ENCODE measurements around the gene NEO1.

The NEO1 gene

DNA sequence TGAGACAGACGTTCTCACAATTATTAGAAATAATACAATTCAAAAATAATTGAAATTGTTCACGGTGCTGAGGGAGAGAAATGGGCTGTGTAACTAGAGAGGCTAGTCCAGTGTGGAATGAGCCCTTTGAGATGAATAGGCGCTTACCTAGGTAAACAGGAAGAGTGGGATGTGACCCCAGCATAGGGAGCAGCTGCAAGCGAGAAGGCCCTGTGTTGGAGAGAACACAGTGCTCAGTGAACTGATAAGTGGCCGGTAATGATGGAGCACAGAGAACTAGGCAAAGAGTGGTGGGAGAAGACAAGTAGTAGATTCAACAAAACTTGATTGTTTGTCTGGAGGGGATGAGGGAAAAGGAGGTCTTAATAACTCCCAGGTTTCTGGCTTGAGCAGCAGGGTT is 212.6 kb downstream of the NEO1 start:
- Histone ChIP-seq H3K79me2 (ENCODE audit: insufficient read depth, low read length) (no peaks in the 10 kb centered on the region), H3K36me3 (ENCODE audit: insufficient read depth, low read length) (no peaks in the 10 kb centered on the region), H3K27me3 (ENCODE audit: insufficient read depth, low read length, poor library complexity) (no peaks in the 10 kb centered on the region), H3K27ac (ENCODE audit: low read length) (no peak overlapping the region), H3K9ac (ENCODE audit: low read depth, low read length) (no peak overlapping the region), H3K4me1 (ENCODE audit: insufficient read depth, low read length) (no peaks in the 10 kb centered on the region), H3K9me3 (ENCODE audit: insufficient read depth, low read length, severe bottlenecking) (no peaks in the 10 kb centered on the region), H3K4me2 (ENCODE audit: insufficient read depth, low read length) (no peak overlapping the region), H4K20me1 (ENCODE audit: insufficient read depth, low read length) (no peaks in the 10 kb centered on the region), H3K4me3 (ENCODE audit: low read depth in 1 of 2, low read length in 2 of 2) (no peak overlapping the region), H2AFZ (ENCODE audit: low read depth, low read length) (no peak overlapping the region)
- no peak for ATAC-seq (ENCODE audit: insufficient read depth, low read depth)
- DNase-seq = no peak
- TF ChIP-seq EZH2 (IDR thresholded peaks at IDR 0.05; ENCODE audit: borderline replicate concordance, low read depth, low read length, severe bottlenecking) = no peak
- TF ChIP-seq, protein P1, sequence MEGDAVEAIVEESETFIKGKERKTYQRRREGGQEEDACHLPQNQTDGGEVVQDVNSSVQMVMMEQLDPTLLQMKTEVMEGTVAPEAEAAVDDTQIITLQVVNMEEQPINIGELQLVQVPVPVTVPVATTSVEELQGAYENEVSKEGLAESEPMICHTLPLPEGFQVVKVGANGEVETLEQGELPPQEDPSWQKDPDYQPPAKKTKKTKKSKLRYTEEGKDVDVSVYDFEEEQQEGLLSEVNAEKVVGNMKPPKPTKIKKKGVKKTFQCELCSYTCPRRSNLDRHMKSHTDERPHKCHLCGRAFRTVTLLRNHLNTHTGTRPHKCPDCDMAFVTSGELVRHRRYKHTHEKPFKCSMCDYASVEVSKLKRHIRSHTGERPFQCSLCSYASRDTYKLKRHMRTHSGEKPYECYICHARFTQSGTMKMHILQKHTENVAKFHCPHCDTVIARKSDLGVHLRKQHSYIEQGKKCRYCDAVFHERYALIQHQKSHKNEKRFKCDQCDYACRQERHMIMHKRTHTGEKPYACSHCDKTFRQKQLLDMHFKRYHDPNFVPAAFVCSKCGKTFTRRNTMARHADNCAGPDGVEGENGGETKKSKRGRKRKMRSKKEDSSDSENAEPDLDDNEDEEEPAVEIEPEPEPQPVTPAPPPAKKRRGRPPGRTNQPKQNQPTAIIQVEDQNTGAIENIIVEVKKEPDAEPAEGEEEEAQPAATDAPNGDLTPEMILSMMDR (IDR thresholded peaks at IDR 0.05; ENCODE audit: borderline replicate concordance, extremely low read depth, low read length, poor library complexity, severe bottlenecking) = no peak

DNA sequence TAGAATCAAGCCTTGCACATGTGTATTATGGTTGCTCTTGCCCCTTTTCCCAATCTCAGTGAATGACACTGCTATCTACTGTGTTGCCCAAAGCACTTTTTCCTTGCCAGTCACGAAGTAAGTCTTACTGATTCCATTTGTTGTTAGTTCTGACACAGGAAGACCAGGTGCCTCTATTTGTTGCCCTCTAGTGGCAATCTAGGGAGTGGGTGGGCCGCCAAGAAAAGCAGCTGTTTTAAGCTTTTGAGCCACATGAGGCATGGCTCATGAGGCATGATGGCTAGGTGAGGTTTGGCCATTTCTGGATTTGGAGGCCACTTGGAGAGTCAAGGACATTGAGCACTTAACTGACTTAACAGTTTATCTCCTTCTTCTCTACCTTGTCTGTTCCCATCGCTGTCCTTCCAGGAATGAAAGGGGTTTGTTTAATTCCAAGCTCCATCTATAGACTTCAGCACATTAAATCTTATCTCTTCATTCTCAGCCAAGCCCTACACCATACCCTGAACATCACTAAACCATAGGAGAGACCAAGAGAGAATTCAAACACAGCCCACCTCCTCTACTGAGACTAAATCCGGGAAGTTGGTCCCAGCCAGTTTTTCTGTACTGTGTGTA is 213.4 kb downstream of the NEO1 start:
- TF ChIP-seq, protein P1 (IDR thresholded peaks at IDR 0.05; ENCODE audit: borderline replicate concordance, extremely low read depth, low read length, poor library complexity, severe bottlenecking) = peak; percentile 81
- TF ChIP-seq EZH2 (IDR thresholded peaks at IDR 0.05; ENCODE audit: borderline replicate concordance, low read depth, low read length, severe bottlenecking) = no peak
- no peaks in the 10 kb centered on the region for H3K79me2 ChIP-seq (ENCODE audit: insufficient read depth, low read length)
- H3K36me3 ChIP-seq (ENCODE audit: insufficient read depth, low read length) = peaks cover 3% of the 10 kb centered on the region; the same call in 1 of the 2 replicates
- H3K4me2 ChIP-seq (ENCODE audit: insufficient read depth, low read length) = no peak overlapping the region
- H2AFZ ChIP-seq (ENCODE audit: low read depth, low read length) = no peak overlapping the region
- no peak overlapping the region for H3K9ac ChIP-seq (ENCODE audit: low read depth, low read length)
- no peaks in the 10 kb centered on the region for H3K4me1 ChIP-seq (ENCODE audit: insufficient read depth, low read length)
- no peaks in the 10 kb centered on the region for H3K9me3 ChIP-seq (ENCODE audit: insufficient read depth, low read length, severe bottlenecking)
- no peak overlapping the region for H3K27ac ChIP-seq (ENCODE audit: low read length)
- H3K27me3 ChIP-seq (ENCODE audit: insufficient read depth, low read length, poor library complexity) = no peaks in the 10 kb centered on the region
- no peak overlapping the region for H3K4me3 ChIP-seq (ENCODE audit: low read depth in 1 of 2, low read length in 2 of 2)
- ATAC-seq (ENCODE audit: insufficient read depth, low read depth) = peak; percentile 68; the same call in 2 of the 3 replicates
- no peaks in the 10 kb centered on the region for H4K20me1 ChIP-seq (ENCODE audit: insufficient read depth, low read length)
- peak; percentile 58 for DNase-seq

DNA sequence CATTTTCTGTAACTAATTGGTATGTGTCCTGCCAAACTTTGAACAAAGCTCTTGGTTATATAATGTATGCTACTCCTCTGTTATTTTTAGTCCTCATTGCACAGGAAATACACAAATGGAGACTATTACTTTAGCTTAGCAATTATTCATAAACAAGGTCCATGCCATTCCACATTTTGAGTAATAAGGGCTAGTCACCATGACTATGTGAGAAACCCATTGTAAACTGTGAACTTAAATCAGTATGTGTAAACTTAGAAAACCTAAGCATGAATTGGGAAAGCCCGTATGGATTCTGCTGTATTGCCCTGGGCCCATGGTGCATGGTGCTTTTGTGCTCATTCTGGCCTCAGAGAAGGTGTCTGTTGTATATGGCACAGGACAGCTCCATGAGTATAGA is 216.2 kb downstream of the NEO1 start:
- peaks cover 3% of the 10 kb centered on the region; the same call in 1 of the 2 replicates for H3K36me3 ChIP-seq (ENCODE audit: insufficient read depth, low read length)
- no peak overlapping the region for H2AFZ ChIP-seq (ENCODE audit: low read depth, low read length)
- TF ChIP-seq EZH2 (IDR thresholded peaks at IDR 0.05; ENCODE audit: borderline replicate concordance, low read depth, low read length, severe bottlenecking) = no peak
- TF ChIP-seq, protein P1 (IDR thresholded peaks at IDR 0.05; ENCODE audit: borderline replicate concordance, extremely low read depth, low read length, poor library complexity, severe bottlenecking) = no peak
- H3K9ac ChIP-seq (ENCODE audit: low read depth, low read length) = no peak overlapping the region
- no peak overlapping the region for H3K4me2 ChIP-seq (ENCODE audit: insufficient read depth, low read length)
- DNase-seq = no peak
- H3K79me2 ChIP-seq (ENCODE audit: insufficient read depth, low read length) = no peaks in the 10 kb centered on the region
- H3K27ac ChIP-seq (ENCODE audit: low read length) = no peak overlapping the region
- no peaks in the 10 kb centered on the region for H3K4me1 ChIP-seq (ENCODE audit: insufficient read depth, low read length)
- H3K4me3 ChIP-seq (ENCODE audit: low read depth in 1 of 2, low read length in 2 of 2) = no peak overlapping the region
- ATAC-seq (ENCODE audit: insufficient read depth, low read depth) = no peak
- H4K20me1 ChIP-seq (ENCODE audit: insufficient read depth, low read length) = no peaks in the 10 kb centered on the region
- H3K27me3 ChIP-seq (ENCODE audit: insufficient read depth, low read length, poor library complexity) = no peaks in the 10 kb centered on the region
- no peaks in the 10 kb centered on the region for H3K9me3 ChIP-seq (ENCODE audit: insufficient read depth, low read length, severe bottlenecking)
